Activated T-helper 1 cell treated with anti-CD3 and anti-CD28 coated beads, Interleukin-12 subunit alpha, Interleukin-12 subunit beta, Interleukin-2, Interleukin-4 antibody, amounts not matched to agents 30 ng/mL and 10 ng/mL and 1 ng/mL, durations not matched to agents 14 hours and 24 hours and 36 hours (primary cell): ENCODE data around the gene RETREG3. TPM values are rescaled to one million over a fixed set of nuclear protein-coding genes. Genes with fewer than 3 reads are reported as not detected.
A peak's percentile ranks its signal among the peaks of the same experiment; 100 is the strongest.

Experiments used
- DNase-seq: peaks from one replicate; pipeline ENCODE4 v3.0.0; 2021; ENCODE audit warnings: low spot score
- H3K27ac Mint-ChIP-seq: one replicate; pipeline ENCODE4 v1.8.0; 2021; ENCODE audit warnings: mild to moderate bottlenecking, mixed read lengths
- H3K27me3 Mint-ChIP-seq: one replicate; pipeline ENCODE4 v1.8.0; 2022; ENCODE audit warnings: mild to moderate bottlenecking, moderate library complexity, mixed read lengths; ENCODE audit not compliant: insufficient read depth
- H3K36me3 Mint-ChIP-seq: one replicate; pipeline ENCODE4 v1.8.0; 2021; ENCODE audit warnings: low read depth, mixed read lengths
- H3K4me1 Mint-ChIP-seq: one replicate; pipeline ENCODE4 v1.8.0; 2021; ENCODE audit warnings: low read depth, mixed read lengths
- H3K4me3 Mint-ChIP-seq: one replicate; pipeline ENCODE4 v1.8.0; 2021; ENCODE audit warnings: mild to moderate bottlenecking, moderate library complexity, mixed read lengths
- H3K9me3 Mint-ChIP-seq: one replicate; pipeline ENCODE4 v1.8.0; 2021; ENCODE audit warnings: mixed read lengths
- intact Hi-C: fragments of 100-400 bp; cut with micrococcal nuclease; formaldehyde crosslinking; loops from one replicate; pipeline ENCODE4 v1.15.1; 2024
- total RNA-seq: library from RNA; stranded (reverse); gene quantifications from 2 replicates; pipeline ENCODE4 v1.2.3, GENCODE V29; 2022

RETREG3 gene
- total RNA-seq, 1 donor from 2014 or later: 43.4 TPM

DNA sequence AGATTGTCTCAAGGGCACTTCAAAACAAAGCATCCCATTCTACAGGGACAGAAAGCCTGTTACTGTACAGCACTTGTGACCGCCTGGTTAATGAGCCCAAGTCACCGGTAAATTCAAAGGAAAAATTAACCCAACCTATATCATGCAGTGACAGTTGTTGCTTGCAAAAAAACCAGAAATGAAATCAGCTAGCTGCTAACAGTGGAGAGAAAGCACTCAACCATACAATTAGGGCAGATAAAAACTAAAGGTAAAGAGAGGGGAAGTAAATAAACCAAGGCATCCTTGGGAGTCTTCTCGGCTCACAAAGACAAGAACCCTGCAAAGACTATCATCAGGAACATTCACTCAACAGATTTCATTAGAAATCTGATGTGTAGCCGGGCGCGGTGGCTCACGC, 5.9 kb downstream of the RETREG3 start:
- DNase-seq: no peak
- Mint-ChIP-seq H3K27ac (no peak overlapping the region), H3K4me3 (no peak overlapping the region), H3K4me1 (peaks cover 39% of the 10 kb centered on the region), H3K36me3 (peaks cover 11% of the 10 kb centered on the region), H3K9me3 (no peaks in the 10 kb centered on the region), H3K27me3 (no peaks in the 10 kb centered on the region)
- intact Hi-C loops: loop anchor here (10.0 kb wide), 1 partner anchor 401 kb away; the partner anchor contains the start of gene IFI35

DNA sequence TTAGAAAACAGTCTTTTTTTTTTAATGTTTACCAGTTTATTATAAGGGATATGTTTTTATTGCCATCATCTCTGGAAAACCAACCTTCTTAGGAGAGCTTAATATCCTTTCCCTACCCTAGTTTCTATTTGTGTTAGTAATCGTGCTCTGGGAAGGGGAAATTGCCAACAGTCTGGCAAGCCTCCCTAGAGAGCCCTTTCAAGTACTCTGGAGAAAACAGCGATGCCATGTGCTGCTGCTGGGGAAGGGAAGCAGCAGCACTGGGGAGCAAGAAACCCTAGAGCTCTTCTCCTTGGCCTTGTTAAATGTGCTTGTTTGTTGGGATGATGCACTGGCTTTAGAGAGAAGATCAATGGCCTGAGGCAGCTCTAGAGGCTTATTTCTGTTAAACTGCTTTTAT, 10.3 kb downstream of the RETREG3 start:
- intact Hi-C loops: no loop called here

DNA sequence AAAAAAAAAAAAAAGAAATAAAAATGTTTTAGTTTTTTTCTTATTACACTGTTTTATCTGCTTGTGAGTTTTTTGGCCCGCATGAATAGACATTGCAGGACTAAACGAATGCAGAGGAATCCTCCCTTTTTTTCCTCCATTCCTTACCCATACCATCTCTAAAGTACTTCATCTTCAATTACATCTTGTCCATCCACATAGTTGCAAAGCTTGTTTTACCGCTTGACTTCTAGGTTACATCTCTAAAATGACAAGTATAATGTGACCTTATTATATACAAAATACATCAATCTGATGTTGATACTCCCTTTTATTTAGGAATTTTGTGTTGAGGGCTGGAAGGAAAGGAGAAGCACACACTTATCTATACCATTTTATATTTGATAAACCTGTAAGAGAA, 12.8 kb downstream of the RETREG3 start:
- no peak overlapping the region for H3K27ac Mint-ChIP-seq
- H3K4me1 Mint-ChIP-seq: no peaks in the 10 kb centered on the region
- peaks cover 10% of the 10 kb centered on the region for H3K36me3 Mint-ChIP-seq
- no peak for DNase-seq
- H3K27me3 Mint-ChIP-seq: no peaks in the 10 kb centered on the region
- no peak overlapping the region for H3K4me3 Mint-ChIP-seq
- no peaks in the 10 kb centered on the region for H3K9me3 Mint-ChIP-seq
- intact Hi-C loops: no loop called here

More for the DNA sequence above, 10.3 kb downstream of the RETREG3 start:
- no peak for DNase-seq
- Mint-ChIP-seq H3K9me3 (no peaks in the 10 kb centered on the region), H3K4me3 (no peak overlapping the region), H3K4me1 (no peaks in the 10 kb centered on the region), H3K27me3 (no peaks in the 10 kb centered on the region), H3K36me3 (peaks cover 8% of the 10 kb centered on the region), H3K27ac (no peak overlapping the region)

DNA sequence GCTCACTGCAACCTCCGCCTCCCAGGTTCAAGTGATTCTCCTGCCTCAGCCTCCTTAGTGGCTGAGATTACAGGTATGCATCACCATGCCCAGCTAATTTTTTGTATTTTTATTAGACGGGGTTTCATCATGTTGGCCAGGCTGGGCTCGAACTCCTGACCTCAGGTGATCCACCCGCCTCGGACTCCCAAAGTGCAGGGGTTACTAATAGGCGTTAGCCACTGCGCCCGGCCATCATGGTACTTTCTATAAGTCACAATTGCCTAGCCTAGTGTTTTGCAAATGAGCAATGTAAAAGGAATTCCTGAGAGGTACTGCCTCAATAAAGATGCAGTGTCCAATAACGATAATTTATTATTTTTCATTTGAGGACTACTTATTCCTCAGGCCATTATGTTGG, 17.8 kb downstream of the RETREG3 start:
- peaks cover 26% of the 10 kb centered on the region for H3K36me3 Mint-ChIP-seq
- no peaks in the 10 kb centered on the region for H3K27me3 Mint-ChIP-seq
- no peak for DNase-seq
- no peaks in the 10 kb centered on the region for H3K4me1 Mint-ChIP-seq
- H3K4me3 Mint-ChIP-seq: no peak overlapping the region
- H3K27ac Mint-ChIP-seq: no peak overlapping the region
- no peaks in the 10 kb centered on the region for H3K9me3 Mint-ChIP-seq
- intact Hi-C loops: no loop called here

DNA sequence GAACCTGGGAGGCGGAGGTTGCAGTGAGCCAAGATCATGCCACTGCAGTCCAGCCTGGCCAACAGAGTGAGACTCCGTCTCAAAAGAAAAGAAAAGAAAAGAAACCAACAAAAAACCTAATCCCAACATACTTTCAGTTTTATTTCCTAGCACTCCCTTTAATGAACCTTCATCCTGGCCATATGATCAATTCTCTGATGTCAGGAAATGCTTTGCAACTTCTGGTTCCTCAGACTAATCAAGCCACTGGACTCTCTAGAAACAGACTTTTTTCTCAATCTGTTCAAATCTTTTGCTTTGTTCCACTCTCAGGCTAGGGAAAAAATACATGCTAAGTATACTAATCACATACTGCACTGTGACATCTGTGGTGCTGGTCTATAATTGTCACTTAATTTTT, 18.3 kb downstream of the RETREG3 start:
- Mint-ChIP-seq H3K36me3 (peaks cover 26% of the 10 kb centered on the region), H3K27me3 (no peaks in the 10 kb centered on the region), H3K27ac (no peak overlapping the region), H3K9me3 (no peaks in the 10 kb centered on the region), H3K4me1 (no peaks in the 10 kb centered on the region), H3K4me3 (no peak overlapping the region)
- no peak for DNase-seq
- intact Hi-C loops: no loop called here

DNA sequence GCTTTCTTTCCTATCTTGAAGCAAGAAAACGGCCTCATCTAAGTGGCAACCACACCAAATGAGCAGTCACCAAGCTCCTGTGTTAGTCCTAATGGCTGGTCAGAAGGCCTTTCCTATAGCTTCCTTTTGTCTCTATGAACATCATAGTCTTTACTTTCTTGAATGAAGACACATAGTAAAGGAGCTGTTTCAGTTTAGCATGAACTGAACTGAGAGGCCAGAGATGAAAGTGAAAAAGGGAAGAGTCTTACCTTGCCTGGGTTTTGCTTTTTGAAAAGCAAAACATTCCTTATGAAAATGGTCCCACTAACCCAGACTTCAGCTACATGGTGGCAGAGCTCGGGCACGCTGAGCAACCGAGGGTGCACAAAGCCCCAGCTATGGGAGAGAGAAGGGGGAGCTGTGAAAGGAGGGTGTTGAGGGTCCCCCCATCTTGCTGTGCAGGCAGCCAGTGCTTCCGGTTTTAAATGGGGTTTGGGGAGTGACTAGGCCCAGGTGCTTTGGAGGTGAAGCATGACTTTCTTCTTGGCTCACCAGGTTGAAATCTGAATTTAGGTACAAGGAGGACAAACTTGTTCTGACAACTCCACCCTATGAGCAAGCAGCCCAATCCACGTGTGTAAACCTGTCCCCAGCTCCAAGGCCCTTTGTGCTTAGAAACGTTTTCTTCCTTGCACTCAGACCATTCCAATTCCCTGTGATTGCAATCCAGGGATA, 22.5 kb downstream of the RETREG3 start:
- H3K36me3 Mint-ChIP-seq: peaks cover 36% of the 10 kb centered on the region
- H3K4me3 Mint-ChIP-seq: no peak overlapping the region
- H3K27me3 Mint-ChIP-seq: no peaks in the 10 kb centered on the region
- intact Hi-C loops: no loop called here
- no peaks in the 10 kb centered on the region for H3K4me1 Mint-ChIP-seq
- no peak overlapping the region for H3K27ac Mint-ChIP-seq
- DNase-seq: no peak
- H3K9me3 Mint-ChIP-seq: no peaks in the 10 kb centered on the region

DNA sequence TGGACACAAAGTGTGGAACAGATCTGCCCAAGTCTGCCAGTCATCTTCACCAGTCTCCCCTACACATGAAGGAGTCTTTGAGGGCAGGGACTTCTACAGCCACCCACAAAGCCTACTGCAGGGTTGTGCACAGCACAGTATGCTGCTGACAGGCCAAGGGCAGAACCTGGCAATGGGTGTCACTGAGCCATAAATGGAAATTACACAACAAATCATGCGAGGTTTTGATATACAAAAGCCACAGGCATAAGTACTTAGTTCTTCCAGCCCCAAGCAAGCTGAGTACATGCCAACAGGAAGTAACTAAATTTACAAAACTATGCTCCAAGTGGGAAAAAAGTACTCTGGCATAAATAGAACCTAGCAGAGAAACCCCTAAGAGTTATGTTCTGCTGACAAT, 23.8 kb downstream of the RETREG3 start:
- no peak for DNase-seq
- Mint-ChIP-seq H3K36me3 (peaks cover 39% of the 10 kb centered on the region), H3K9me3 (no peaks in the 10 kb centered on the region), H3K4me1 (no peaks in the 10 kb centered on the region), H3K27ac (no peak overlapping the region), H3K4me3 (no peak overlapping the region), H3K27me3 (no peaks in the 10 kb centered on the region)
- intact Hi-C loops: no loop called here

DNA sequence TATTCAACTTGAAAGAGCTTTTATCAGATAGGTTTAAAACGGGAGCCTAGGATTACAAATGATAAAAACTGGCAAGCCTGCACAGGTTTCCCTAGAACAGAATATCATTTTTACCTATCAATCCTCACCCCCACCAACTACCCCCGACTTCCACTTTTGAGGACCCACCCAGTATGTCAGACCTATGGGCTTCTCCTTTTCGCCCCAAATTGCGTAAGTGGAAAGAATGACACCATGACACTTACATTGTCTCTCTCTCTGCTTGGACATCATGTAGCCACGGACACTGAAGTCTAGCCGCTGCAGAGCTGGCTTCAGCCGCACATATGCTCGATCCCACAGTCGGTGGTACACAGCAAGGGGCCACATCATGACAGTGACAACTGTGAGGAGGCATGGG, 24.3 kb downstream of the RETREG3 start:
- peaks cover under 1% of the 10 kb centered on the region for H3K4me1 Mint-ChIP-seq
- peaks cover 39% of the 10 kb centered on the region for H3K36me3 Mint-ChIP-seq
- intact Hi-C loops: no loop called here
- H3K9me3 Mint-ChIP-seq: no peaks in the 10 kb centered on the region
- no peak for DNase-seq
- H3K27ac Mint-ChIP-seq: no peak overlapping the region
- no peaks in the 10 kb centered on the region for H3K27me3 Mint-ChIP-seq
- no peak overlapping the region for H3K4me3 Mint-ChIP-seq

DNA sequence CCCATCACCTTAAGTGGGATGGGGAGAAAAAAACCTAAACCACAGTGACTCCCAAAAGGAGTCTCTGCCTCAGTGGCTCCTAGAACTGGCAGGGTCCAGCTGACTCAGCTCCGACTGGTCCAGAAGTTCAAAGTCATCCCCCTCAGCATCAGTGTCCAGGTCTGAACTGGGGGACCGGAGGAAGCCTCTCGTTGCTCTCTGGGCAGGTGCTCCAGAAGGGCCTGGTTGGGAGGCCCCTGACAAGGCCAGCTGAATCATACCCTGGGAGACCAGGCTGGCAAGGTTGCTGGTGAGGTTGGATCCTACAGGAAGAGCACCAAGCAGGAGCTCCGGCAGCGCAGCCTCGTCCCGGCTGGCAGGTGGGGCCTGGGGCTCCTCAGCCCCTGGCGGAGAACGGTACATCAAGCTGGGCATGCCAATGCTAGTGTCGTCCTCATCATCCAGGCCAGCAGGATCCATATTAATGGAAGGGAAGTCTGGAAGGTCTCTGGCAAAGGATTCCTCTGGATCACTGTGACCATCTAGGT, 27.4 kb downstream of the RETREG3 start:
- Mint-ChIP-seq H3K36me3 (peaks cover 25% of the 10 kb centered on the region), H3K27ac (no peak overlapping the region), H3K4me3 (no peak overlapping the region), H3K27me3 (no peaks in the 10 kb centered on the region), H3K4me1 (peaks cover 22% of the 10 kb centered on the region), H3K9me3 (no peaks in the 10 kb centered on the region)
- no peak for DNase-seq
- intact Hi-C loops: no loop called here

DNA sequence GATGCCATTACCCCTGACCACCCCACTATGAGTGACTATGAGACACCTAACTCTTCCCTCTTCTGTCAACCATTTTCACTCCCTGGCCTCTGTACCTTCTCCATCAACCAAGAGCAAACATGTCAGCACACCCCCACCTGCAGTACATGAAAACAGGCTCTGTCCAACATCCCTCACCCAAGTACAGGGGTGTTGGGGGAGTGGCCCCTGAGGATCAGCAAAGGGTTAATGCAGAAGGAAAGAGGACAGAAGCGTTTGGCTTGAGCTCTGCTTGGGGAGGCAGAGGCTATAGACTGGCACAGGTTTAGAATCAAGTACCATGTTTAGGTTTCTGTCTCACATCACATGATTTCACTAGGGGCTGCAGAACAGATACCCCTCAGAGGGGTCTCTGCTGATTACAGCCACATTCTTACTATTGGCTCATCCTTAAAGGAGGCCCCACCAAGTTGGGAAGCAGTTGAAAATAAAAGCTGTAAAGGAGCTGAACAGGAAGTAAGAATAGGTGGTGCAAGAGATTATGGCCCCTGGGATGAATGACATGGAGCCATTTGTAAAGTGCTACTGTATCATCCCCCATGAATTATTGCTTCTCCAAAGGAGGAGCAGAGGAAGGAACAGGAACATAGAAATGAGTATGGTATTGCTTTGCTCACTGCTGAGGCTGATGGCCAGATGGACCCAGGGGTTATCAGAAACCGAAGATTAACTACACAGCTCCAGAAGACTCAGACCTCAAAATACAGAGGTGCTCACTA, 29.2 kb downstream of the RETREG3 start:
- Mint-ChIP-seq H3K4me3 (peak overlapping the region; percentile 76), H3K27ac (no peak overlapping the region), H3K4me1 (peaks cover 38% of the 10 kb centered on the region), H3K27me3 (no peaks in the 10 kb centered on the region), H3K9me3 (no peaks in the 10 kb centered on the region), H3K36me3 (peaks cover 27% of the 10 kb centered on the region)
- intact Hi-C loops: loop anchor here (5.0 to 10.0 kb wide), 2 partner anchors 347 to 545 kb away; partner anchors contain the start of gene BRCA1
- DNase-seq: no peak

DNA sequence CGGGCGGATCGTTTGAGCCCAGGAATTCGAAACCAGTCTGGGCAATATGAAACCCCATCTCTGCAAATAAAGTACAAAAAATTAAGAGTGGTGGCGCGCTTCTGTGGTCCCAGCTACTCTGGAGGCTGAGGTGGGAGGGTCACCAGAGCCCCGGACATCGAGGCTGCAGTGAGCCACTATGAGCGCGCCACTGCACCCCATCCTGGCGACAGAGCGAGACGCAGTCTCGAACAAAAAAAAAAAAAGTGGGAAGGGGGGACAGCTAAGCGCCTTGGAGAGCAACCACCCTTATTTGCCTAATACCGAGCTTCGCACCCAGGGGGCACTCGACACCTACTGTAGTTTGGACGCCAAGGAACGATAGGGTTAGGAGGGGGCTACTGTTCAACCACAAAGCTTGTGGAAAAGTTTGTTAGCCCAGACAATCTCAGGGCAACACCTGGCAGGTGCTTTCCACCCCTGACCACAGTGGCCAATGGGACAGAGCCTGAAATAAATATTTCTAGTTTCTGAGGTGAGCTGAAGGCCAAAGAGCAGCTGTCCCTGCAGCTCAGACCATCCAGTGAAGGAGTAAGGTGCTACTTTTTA, 30.8 kb downstream of the RETREG3 start:
- peak overlapping the region; percentile 96 for H3K27ac Mint-ChIP-seq
- no peaks in the 10 kb centered on the region for H3K27me3 Mint-ChIP-seq
- peak; percentile 61 for DNase-seq
- peak overlapping the region; percentile 98 for H3K4me3 Mint-ChIP-seq
- H3K4me1 Mint-ChIP-seq: peaks cover 46% of the 10 kb centered on the region
- no peaks in the 10 kb centered on the region for H3K9me3 Mint-ChIP-seq
- intact Hi-C loops: loop anchor here (1.0 to 10.0 kb wide), 5 partner anchors 101 to 546 kb away; partner anchors contain the start of gene BRCA1
- H3K36me3 Mint-ChIP-seq: peaks cover 33% of the 10 kb centered on the region

DNA sequence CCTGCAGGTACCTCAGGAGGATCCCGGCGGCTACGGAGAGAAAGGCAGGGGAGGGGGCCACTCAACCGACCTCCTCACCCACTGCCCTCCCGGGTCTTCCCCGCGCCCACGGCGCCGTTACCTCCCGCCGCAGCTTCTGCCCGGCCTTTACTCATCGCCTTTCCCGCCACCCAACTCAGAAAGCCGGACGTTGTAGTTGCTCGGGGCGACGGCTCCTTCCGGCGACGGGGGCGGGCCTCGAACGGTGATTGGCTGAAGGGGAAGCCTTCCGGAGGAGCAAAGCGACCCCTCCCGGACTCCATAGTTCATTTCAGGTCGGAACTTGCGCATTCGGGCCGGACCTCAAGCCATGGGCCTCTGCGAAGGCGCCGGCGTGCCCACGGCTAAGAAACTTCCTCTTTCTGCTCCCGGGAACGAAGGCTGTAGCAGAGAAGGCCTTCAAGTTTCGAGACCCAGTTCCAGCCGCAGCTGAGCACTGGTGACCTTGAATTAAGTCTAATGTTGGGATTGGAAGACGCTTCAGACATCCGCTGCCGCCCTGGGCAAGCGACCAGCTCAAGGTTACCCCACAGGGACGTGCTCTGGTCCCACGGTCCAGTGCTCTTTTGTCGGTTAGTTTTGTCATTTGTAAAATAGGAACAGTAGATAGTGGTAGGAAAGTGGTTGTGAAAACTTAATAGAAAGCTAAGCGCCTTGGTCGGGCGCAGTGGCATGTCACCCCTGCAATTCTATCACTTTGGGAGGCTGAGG, 31.5 kb downstream of the RETREG3 start, which contains the start of gene PSMC3IP:
Gene PSMC3IP (minus strand): TSS at position 198 of the 750 bp plus-strand sequence. CDS start 43 bp downstream, at position 155.
- H3K4me1 Mint-ChIP-seq: peaks cover 47% of the 10 kb centered on the region
- DNase-seq: peak; percentile 92
- intact Hi-C loops: loop anchor here (1.0 to 10.0 kb wide), 10 partner anchors 10 to 547 kb away; partner anchors contain the start of genes BRCA1, COASY, MLX and NAGLU
- H3K27me3 Mint-ChIP-seq: no peaks in the 10 kb centered on the region
- no peaks in the 10 kb centered on the region for H3K9me3 Mint-ChIP-seq
- H3K27ac Mint-ChIP-seq: peak within 1 kb of the TSS; percentile 96
- peaks cover 33% of the 10 kb centered on the region for H3K36me3 Mint-ChIP-seq
- peak within 1 kb of the TSS; percentile 98 for H3K4me3 Mint-ChIP-seq
